HepG2 (cell line): ENCODE results near the gene ADARB1. TPM values are rescaled to one million over a fixed set of nuclear protein-coding genes. Genes with fewer than 3 reads are reported as not detected.

Experiments
- AGO1 ChIP-seq: fragments of 200-400 bp; formaldehyde crosslinking; IDR thresholded peaks from 2 replicates; pipeline ENCODE4 v1.6.1; 2017; ENCODE audit warnings: mild to moderate bottlenecking, low read depth, low read length, moderate library complexity; ENCODE audit not compliant: poor library complexity, severe bottlenecking
- AKAP8 ChIP-seq: sonication (generic); formaldehyde crosslinking; IDR thresholded peaks from 2 replicates; pipeline ENCODE4 v1.5.1; 2020; ENCODE audit warnings: mild to moderate bottlenecking, missing genetic modification reagents
- ASH2L ChIP-seq: fragments of 300-600, 200-600 bp; sonication (generic); IDR thresholded peaks from 2 replicates; pipeline ENCODE4 v1.7.0; 2017; ENCODE audit warnings: low read depth, mild to moderate bottlenecking, moderate library complexity, mixed read lengths, low read length; ENCODE audit not compliant: insufficient read length
- GRHL1 ChIP-seq: sonication (generic); formaldehyde crosslinking; conservative IDR thresholded peaks from 2 replicates; pipeline ENCODE4 v1.8.0; 2022; ENCODE audit warnings: missing genetic modification reagents
- HIVEP1 ChIP-seq: sonication (generic); formaldehyde crosslinking; IDR thresholded peaks from 2 replicates; pipeline ENCODE4 v1.4.0; 2020; ENCODE audit warnings: mild to moderate bottlenecking, missing genetic modification reagents
- KDM2A ChIP-seq: sonication (generic); formaldehyde crosslinking; IDR thresholded peaks from 2 replicates; pipeline ENCODE4 v1.4.0; 2020; ENCODE audit warnings: low read depth, missing genetic modification reagents, borderline replicate concordance
- MED1 ChIP-seq: sonication (generic); formaldehyde crosslinking; IDR thresholded peaks from 2 replicates; pipeline ENCODE4 v1.4.0; 2020; ENCODE audit warnings: missing genetic modification reagents
- MIER3 ChIP-seq: IDR thresholded peaks from 2 replicates; pipeline ENCODE4 v1.6.1; 2016; ENCODE audit warnings: missing compliant biosample characterization, borderline replicate concordance
- RBM39 ChIP-seq: fragments of 200-400 bp; formaldehyde crosslinking; IDR thresholded peaks from one replicate; pipeline ENCODE4 v1.6.1; 2018; ENCODE audit warnings: antibody characterized with exemption, mild to moderate bottlenecking, low read depth, low read length; ENCODE audit not compliant: poor library complexity, severe bottlenecking
- RCOR2 ChIP-seq: IDR thresholded peaks from 2 replicates; pipeline ENCODE4 v1.6.1; 2016; ENCODE audit warnings: missing biosample characterization, missing genetic modification reagents
- REXO4 ChIP-seq: sonication (generic); formaldehyde crosslinking; IDR thresholded peaks from 2 replicates; pipeline ENCODE4 v1.8.0; 2022; ENCODE audit warnings: missing genetic modification reagents, mild to moderate bottlenecking, borderline replicate concordance
- RXRA ChIP-seq: sonication (generic); formaldehyde crosslinking; IDR thresholded peaks from 2 replicates; pipeline ENCODE4 v1.5.1; 2020; ENCODE audit warnings: missing genetic modification reagents
- SALL1 ChIP-seq: sonication (generic); formaldehyde crosslinking; IDR thresholded peaks from 2 replicates; pipeline ENCODE4 v1.8.0; 2022; ENCODE audit warnings: mild to moderate bottlenecking, missing genetic modification reagents
- SAP130 ChIP-seq: IDR thresholded peaks from 2 replicates; pipeline ENCODE4 v1.6.1; 2016; ENCODE audit warnings: low read depth
- SKI ChIP-seq: fragments of 450-650 bp; IDR thresholded peaks from one replicate; pipeline ENCODE4 v1.6.1; 2018; ENCODE audit warnings: mild to moderate bottlenecking; ENCODE audit not compliant: partially characterized antibody
- SMYD3 ChIP-seq: sonication (generic); formaldehyde crosslinking; IDR thresholded peaks from 2 replicates; pipeline ENCODE4 v1.8.1; 2023; ENCODE audit warnings: mild to moderate bottlenecking, missing genetic modification reagents
- TOE1 ChIP-seq: sonication (generic); formaldehyde crosslinking; IDR thresholded peaks from 2 replicates; pipeline ENCODE4 v1.4.0; 2020; ENCODE audit warnings: mild to moderate bottlenecking, missing genetic modification reagents
- ZFY ChIP-seq: sonication (generic); formaldehyde crosslinking; IDR thresholded peaks from 2 replicates; pipeline ENCODE4 v1.4.0; 2020; ENCODE audit warnings: missing genetic modification reagents
- ZNF441 ChIP-seq: sonication (generic); formaldehyde crosslinking; IDR thresholded peaks from 2 replicates; pipeline ENCODE4 v1.7.0; 2021; ENCODE audit warnings: missing genetic modification reagents, borderline replicate concordance
- ZNF768 ChIP-seq: sonication (generic); formaldehyde crosslinking; IDR thresholded peaks from 2 replicates; pipeline ENCODE4 v1.4.0; 2020; ENCODE audit warnings: missing genetic modification reagents
- ZNF776 ChIP-seq: sonication (generic); formaldehyde crosslinking; IDR thresholded peaks from 2 replicates; pipeline ENCODE4 v1.4.0; 2020; ENCODE audit warnings: mild to moderate bottlenecking, missing genetic modification reagents
- ZNF883 ChIP-seq: sonication (generic); formaldehyde crosslinking; IDR thresholded peaks from 2 replicates; pipeline ENCODE4 v1.5.1; 2020; ENCODE audit warnings: mild to moderate bottlenecking, missing genetic modification reagents; ENCODE audit errors: not compliant biosample characterization
- polyA plus RNA-seq, 8 experiments: library from polyadenylated mRNA; depleted of rRNA in 3 of 8; stranded (reverse) in 7 of 8; unstranded in 1 of 8; fragments of >200 nt; fragmentation: Illumina TruSeq in 4 of 8; extraction: Trizol in 4 of 8; gene quantifications; 2 replicates each; pipeline versions ENCODE4 v1.2.1 to v1.2.3, GENCODE V29; 2011 to 2016; ENCODE audit warnings: low read depth in 4 of 8, missing spikeins in 1 of 8, mixed read lengths in 1 of 8; ENCODE audit not compliant: insufficient read depth in 1 of 8
- total RNA-seq, 5 experiments: library from RNA; depleted of rRNA; stranded (reverse); fragments of >200 nt; fragmentation: Illumina TruSeq; extraction: Trizol; gene quantifications; 2 replicates each; pipeline ENCODE4 v1.2.3, GENCODE V29; 2016; ENCODE audit warnings: low read depth in 1 of 5
- TF ChIP-seq, protein P1 (sequence below): sonication (generic); formaldehyde crosslinking; IDR thresholded peaks from 2 replicates; pipeline ENCODE4 v1.5.1; 2020; ENCODE audit warnings: missing genetic modification reagents, mild to moderate bottlenecking, borderline replicate concordance
- TF ChIP-seq, protein P2 (sequence below): sonication (generic); formaldehyde crosslinking; IDR thresholded peaks from 2 replicates; pipeline ENCODE4 v1.9.0; 2022; ENCODE audit warnings: missing genetic modification reagents, mild to moderate bottlenecking, borderline replicate concordance

Gene ADARB1
- total and polyA plus RNA-seq, 2 of the 13 experiments (the other 11 are each of a cell fraction or from before 2014, with no cell fraction given), result 6.6 to 10.0 TPM

DNA sequence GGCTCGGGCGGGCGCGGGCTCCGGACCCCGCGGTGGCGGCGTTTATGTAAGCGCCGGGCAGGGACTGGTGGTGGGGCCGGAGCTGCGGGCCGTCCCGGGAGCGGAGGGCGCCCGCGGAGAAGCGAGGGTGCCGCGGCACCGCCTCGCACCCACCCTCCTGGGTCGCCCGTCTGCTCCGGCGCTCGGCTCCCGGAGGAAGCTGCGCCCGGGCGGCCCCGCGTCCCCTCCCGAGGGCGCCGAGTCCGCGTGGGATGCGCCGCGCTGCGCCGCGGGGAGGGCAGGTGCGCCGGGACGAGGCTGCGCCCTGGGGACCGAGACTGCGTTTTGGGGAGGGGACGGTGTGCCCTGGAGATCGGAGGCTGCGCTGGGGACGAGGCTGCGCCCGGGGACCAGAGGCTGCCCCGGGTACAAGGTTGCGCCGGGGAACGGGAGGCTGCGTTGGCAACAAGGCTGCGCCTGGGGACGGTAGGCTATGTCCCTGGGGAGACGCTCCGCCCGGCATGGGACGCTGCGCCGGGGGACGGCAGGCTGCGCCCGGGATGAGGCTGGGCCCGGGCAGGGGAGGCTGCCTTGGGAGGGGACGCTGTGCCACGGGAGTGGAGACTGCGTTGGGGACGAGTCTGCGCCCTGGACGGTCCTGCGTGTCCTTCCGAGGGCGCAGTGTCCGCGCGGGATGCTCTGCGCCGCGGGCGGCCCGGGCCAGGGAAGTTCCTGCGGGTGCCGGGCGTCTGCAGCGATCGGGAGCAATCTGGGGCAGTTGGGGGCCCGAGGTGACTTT lies 627 bp downstream of the ADARB1 start (continued):
- TF ChIP-seq ZNF441 (CRISPR knock-in tag) (0 out of 2 replicates have a peak, but pooled peaks have one; percentile 35), AKAP8 (peak; percentile 99), HIVEP1 (0 out of 2 replicates have a peak, but pooled peaks have one; percentile 22), GRHL1 (no peak), RBM39 (peak; percentile 58), SAP130 (CRISPR knock-in tag) (peak; percentile 48; the same call in 1 of the 2 replicates), ZNF768 (peak; percentile 59; the same call in 1 of the 2 replicates), RCOR2 (no peak), TOE1 (CRISPR knock-in tag) (no peak), SALL1 (CRISPR knock-in tag) (peak; percentile 21; the same call in 1 of the 2 replicates), MED1 (CRISPR knock-in tag) (peak; percentile 15; the same call in 1 of the 2 replicates), AGO1 (peak; percentile 71), ASH2L (peak; percentile 44), REXO4 (0 out of 2 replicates have a peak, but pooled peaks have one; percentile 30), RXRA (CRISPR knock-in tag) (peak; percentile 57; the same call in 1 of the 2 replicates), ZNF883 (CRISPR knock-in tag) (peak; percentile 59), SKI (no peak), ZFY (CRISPR knock-in tag) (peak; percentile 13; the same call in 1 of the 2 replicates), MIER3 (CRISPR knock-in tag) (no peak), KDM2A (peak; percentile 53; the same call in 1 of the 2 replicates), SMYD3 (CRISPR knock-in tag) (no peak), ZNF776 (0 out of 2 replicates have a peak, but pooled peaks have one; percentile 41)
- TF ChIP-seq, protein P1, sequence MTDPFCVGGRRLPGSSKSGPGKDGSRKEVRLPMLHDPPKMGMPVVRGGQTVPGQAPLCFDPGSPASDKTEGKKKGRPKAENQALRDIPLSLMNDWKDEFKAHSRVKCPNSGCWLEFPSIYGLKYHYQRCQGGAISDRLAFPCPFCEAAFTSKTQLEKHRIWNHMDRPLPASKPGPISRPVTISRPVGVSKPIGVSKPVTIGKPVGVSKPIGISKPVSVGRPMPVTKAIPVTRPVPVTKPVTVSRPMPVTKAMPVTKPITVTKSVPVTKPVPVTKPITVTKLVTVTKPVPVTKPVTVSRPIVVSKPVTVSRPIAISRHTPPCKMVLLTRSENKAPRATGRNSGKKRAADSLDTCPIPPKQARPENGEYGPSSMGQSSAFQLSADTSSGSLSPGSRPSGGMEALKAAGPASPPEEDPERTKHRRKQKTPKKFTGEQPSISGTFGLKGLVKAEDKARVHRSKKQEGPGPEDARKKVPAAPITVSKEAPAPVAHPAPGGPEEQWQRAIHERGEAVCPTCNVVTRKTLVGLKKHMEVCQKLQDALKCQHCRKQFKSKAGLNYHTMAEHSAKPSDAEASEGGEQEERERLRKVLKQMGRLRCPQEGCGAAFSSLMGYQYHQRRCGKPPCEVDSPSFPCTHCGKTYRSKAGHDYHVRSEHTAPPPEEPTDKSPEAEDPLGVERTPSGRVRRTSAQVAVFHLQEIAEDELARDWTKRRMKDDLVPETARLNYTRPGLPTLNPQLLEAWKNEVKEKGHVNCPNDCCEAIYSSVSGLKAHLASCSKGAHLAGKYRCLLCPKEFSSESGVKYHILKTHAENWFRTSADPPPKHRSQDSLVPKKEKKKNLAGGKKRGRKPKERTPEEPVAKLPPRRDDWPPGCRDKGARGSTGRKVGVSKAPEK (CRISPR knock-in tag), result no peak
- TF ChIP-seq, protein P2, sequence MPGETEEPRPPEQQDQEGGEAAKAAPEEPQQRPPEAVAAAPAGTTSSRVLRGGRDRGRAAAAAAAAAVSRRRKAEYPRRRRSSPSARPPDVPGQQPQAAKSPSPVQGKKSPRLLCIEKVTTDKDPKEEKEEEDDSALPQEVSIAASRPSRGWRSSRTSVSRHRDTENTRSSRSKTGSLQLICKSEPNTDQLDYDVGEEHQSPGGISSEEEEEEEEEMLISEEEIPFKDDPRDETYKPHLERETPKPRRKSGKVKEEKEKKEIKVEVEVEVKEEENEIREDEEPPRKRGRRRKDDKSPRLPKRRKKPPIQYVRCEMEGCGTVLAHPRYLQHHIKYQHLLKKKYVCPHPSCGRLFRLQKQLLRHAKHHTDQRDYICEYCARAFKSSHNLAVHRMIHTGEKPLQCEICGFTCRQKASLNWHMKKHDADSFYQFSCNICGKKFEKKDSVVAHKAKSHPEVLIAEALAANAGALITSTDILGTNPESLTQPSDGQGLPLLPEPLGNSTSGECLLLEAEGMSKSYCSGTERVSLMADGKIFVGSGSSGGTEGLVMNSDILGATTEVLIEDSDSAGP (CRISPR knock-in tag), result peak; percentile 54; the same call in 1 of the 2 replicates
